ENCODE measurements around the gene MAGI2.

Gene MAGI2

GRCh38 chr7:78476851-78477405 lies 976.5 kb downstream of the MAGI2 start:
- no peak for DNase-seq
- no peak overlapping the region for H3K27ac ChIP-seq
- no peak for TF ChIP-seq CTCF (IDR thresholded peaks at IDR 0.05; ENCODE audit: low read depth, low read length, missing control alignments)
- no peak overlapping the region for H3K4me3 ChIP-seq (ENCODE audit: low read depth, low read length)
- in situ Hi-C loops (cut with HindIII; ENCODE audit: low pct_ligation_motif_present, low sequenced_read_pairs), result no loop called here
- no peaks in the 10 kb centered on the region for H3K36me3 ChIP-seq (replicated peaks)
- H3K27me3 ChIP-seq (replicated peaks), result no peaks in the 10 kb centered on the region

- no peak overlapping the region for H3K27ac ChIP-seq
- H3K4me3 ChIP-seq (ENCODE audit: low read depth, low read length), result no peak overlapping the region
- no peaks in the 10 kb centered on the region for H3K36me3 ChIP-seq (replicated peaks)
- H3K27me3 ChIP-seq (replicated peaks), result no peaks in the 10 kb centered on the region
- DNase-seq, result no peak
- in situ Hi-C loops (cut with HindIII; ENCODE audit: low pct_ligation_motif_present, low sequenced_read_pairs), result no loop called here
- no peak for TF ChIP-seq CTCF (IDR thresholded peaks at IDR 0.05; ENCODE audit: low read depth, low read length, missing control alignments)
Measured at GRCh38 chr7:78473571-78474301, 979.7 kb downstream of the MAGI2 start.

- no peak for TF ChIP-seq CTCF (IDR thresholded peaks at IDR 0.05; ENCODE audit: low read depth, low read length, missing control alignments)
- H3K27ac ChIP-seq, result no peak overlapping the region
- DNase-seq, result no peak
- no peaks in the 10 kb centered on the region for H3K27me3 ChIP-seq (replicated peaks)
- no peak overlapping the region for H3K4me3 ChIP-seq (ENCODE audit: low read depth, low read length)
- no peaks in the 10 kb centered on the region for H3K36me3 ChIP-seq (replicated peaks)
- in situ Hi-C loops (cut with HindIII; ENCODE audit: low pct_ligation_motif_present, low sequenced_read_pairs), result no loop called here
Measured at GRCh38 chr7:78473021-78473420, 980.4 kb downstream of the MAGI2 start.

GRCh38 chr7:78472519-78472918 lies 980.9 kb downstream of the MAGI2 start:
- TF ChIP-seq CTCF (IDR thresholded peaks at IDR 0.05; ENCODE audit: low read depth, low read length, missing control alignments), result no peak
- no peak overlapping the region for H3K27ac ChIP-seq

GRCh38 chr7:78465894-78466293 lies 987.6 kb downstream of the MAGI2 start:
- in situ Hi-C loops (cut with HindIII; ENCODE audit: low pct_ligation_motif_present, low sequenced_read_pairs), result no loop called here
- no peaks in the 10 kb centered on the region for H3K27me3 ChIP-seq (replicated peaks)
- no peaks in the 10 kb centered on the region for H3K36me3 ChIP-seq (replicated peaks)
- no peak overlapping the region for H3K27ac ChIP-seq
- no peak overlapping the region for H3K4me3 ChIP-seq (ENCODE audit: low read depth, low read length)
- no peak for DNase-seq
- no peak for TF ChIP-seq CTCF (IDR thresholded peaks at IDR 0.05; ENCODE audit: low read depth, low read length, missing control alignments)

More at GRCh38 chr7:78472519-78472918, 980.9 kb downstream of the MAGI2 start:
- H3K36me3 ChIP-seq (replicated peaks), result no peaks in the 10 kb centered on the region
- no peak overlapping the region for H3K4me3 ChIP-seq (ENCODE audit: low read depth, low read length)
- no peak for DNase-seq
- H3K27me3 ChIP-seq (replicated peaks), result no peaks in the 10 kb centered on the region
- in situ Hi-C loops (cut with HindIII; ENCODE audit: low pct_ligation_motif_present, low sequenced_read_pairs), result no loop called here
